ENCODE data around the gene GARNL3.

The GARNL3 gene

DNA sequence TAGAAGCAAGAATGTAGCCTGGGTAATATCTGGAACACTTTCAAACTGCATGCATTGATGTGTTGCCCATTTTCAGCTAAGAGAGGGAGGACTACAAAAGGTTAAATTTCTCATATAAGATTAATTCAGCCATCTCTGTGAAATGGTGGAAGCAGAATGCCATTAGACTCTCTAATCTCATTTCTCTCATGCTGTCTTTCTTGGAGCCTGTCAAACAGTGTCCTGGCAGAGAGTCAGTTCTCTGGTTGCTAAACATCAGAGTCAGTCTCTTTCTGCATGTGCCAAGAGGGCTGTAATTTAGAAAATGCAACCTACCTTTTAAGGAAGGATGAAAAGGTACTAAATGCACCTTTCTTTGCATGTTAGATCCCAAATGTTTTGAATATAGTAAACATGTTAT lies 910 bp upstream of the GARNL3 start:
- H3K4me1 ChIP-seq (ENCODE audit: insufficient read depth, low read length, poor library complexity, severe bottlenecking), result no peaks in the 10 kb centered on the region
- H3K27me3 ChIP-seq (ENCODE audit: insufficient read depth, low read length, poor library complexity, severe bottlenecking), result peaks cover 7% of the 10 kb centered on the region
- TF ChIP-seq EZH2phosphoT487 (IDR thresholded peaks at IDR 0.05; ENCODE audit: borderline replicate concordance), result no peak
- TF ChIP-seq, protein P1, sequence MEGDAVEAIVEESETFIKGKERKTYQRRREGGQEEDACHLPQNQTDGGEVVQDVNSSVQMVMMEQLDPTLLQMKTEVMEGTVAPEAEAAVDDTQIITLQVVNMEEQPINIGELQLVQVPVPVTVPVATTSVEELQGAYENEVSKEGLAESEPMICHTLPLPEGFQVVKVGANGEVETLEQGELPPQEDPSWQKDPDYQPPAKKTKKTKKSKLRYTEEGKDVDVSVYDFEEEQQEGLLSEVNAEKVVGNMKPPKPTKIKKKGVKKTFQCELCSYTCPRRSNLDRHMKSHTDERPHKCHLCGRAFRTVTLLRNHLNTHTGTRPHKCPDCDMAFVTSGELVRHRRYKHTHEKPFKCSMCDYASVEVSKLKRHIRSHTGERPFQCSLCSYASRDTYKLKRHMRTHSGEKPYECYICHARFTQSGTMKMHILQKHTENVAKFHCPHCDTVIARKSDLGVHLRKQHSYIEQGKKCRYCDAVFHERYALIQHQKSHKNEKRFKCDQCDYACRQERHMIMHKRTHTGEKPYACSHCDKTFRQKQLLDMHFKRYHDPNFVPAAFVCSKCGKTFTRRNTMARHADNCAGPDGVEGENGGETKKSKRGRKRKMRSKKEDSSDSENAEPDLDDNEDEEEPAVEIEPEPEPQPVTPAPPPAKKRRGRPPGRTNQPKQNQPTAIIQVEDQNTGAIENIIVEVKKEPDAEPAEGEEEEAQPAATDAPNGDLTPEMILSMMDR (conservative IDR thresholded peaks at IDR 0.05; ENCODE audit: low read length), result no peak
- no peaks in the 10 kb centered on the region for H3K9me2 ChIP-seq (replicated peaks; ENCODE audit: low read depth, low read length)
- no peaks in the 10 kb centered on the region for H3K9me3 ChIP-seq (ENCODE audit: insufficient read depth, low read depth, low read length)
- no peaks in the 10 kb centered on the region for H4K20me1 ChIP-seq (ENCODE audit: insufficient read depth, low read length, poor library complexity, severe bottlenecking)
- H3K4me3 ChIP-seq (ENCODE audit: low read length, poor library complexity, severe bottlenecking), result no peak overlapping the region
- no peak overlapping the region for H3K4me2 ChIP-seq (ENCODE audit: low read depth, low read length, poor library complexity, severe bottlenecking)
- no peaks in the 10 kb centered on the region for H3K79me2 ChIP-seq (ENCODE audit: insufficient read depth, low read length)
- H3K36me3 ChIP-seq (ENCODE audit: insufficient read depth, low read length), result no peaks in the 10 kb centered on the region
- no peak overlapping the region for H2AFZ ChIP-seq (ENCODE audit: low read length)
- no peak overlapping the region for H3K9ac ChIP-seq (ENCODE audit: low read depth, low read length, poor library complexity, severe bottlenecking)
- H3F3A ChIP-seq (ENCODE audit: low read depth), result no peaks in the 10 kb centered on the region

DNA sequence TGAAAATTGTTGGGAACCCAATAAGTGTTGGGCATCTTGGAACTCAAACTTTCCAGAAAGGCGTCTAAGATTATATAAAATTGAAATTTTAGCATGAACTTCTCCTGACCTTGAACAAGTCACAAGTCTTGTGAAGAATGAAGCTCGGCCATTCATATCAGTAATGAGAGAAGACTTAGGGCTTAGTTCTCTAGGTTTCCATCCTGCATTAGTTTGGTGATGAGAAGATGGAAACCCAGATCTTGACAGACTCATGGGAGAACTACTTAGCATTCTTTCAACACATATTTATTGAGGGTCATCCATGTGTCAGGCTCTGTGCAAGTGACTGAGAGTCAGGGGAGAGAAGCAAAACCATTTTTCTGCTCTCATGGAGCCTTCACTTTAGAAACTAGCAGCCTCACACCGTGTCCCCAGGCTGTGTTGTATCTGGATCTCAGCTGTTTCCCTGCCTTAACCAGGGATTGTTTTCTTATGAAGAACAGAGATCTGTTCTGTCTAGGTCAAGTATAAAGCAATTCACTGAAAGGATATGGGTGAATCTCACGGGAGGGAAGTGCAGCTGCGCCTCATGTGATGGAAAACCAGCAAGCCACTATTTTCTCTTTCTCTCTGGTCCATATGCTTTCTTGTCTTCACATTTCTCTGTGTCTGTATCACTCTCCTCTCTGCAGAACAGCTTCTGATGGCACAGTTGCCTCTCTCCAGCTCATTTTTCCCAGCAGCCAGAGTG lies 3.4 kb downstream of the GARNL3 start:
- Histone ChIP-seq H3K4me2 (ENCODE audit: low read depth, low read length, poor library complexity, severe bottlenecking) (no peak overlapping the region), H2AFZ (ENCODE audit: low read length) (no peak overlapping the region), H3K9ac (ENCODE audit: low read depth, low read length, poor library complexity, severe bottlenecking) (no peak overlapping the region), H3K4me3 (ENCODE audit: low read length, poor library complexity, severe bottlenecking) (no peak overlapping the region), H3K36me3 (ENCODE audit: insufficient read depth, low read length) (no peaks in the 10 kb centered on the region), H3K9me2 (replicated peaks; ENCODE audit: low read depth, low read length) (no peaks in the 10 kb centered on the region), H3K9me3 (ENCODE audit: insufficient read depth, low read depth, low read length) (no peaks in the 10 kb centered on the region), H3K4me1 (ENCODE audit: insufficient read depth, low read length, poor library complexity, severe bottlenecking) (no peaks in the 10 kb centered on the region), H3K79me2 (ENCODE audit: insufficient read depth, low read length) (no peaks in the 10 kb centered on the region), H3K27me3 (ENCODE audit: insufficient read depth, low read length, poor library complexity, severe bottlenecking) (peaks cover 7% of the 10 kb centered on the region), H4K20me1 (ENCODE audit: insufficient read depth, low read length, poor library complexity, severe bottlenecking) (no peaks in the 10 kb centered on the region), H3F3A (ENCODE audit: low read depth) (no peaks in the 10 kb centered on the region)
- no peak for TF ChIP-seq EZH2phosphoT487 (IDR thresholded peaks at IDR 0.05; ENCODE audit: borderline replicate concordance)
- TF ChIP-seq, protein P1 (conservative IDR thresholded peaks at IDR 0.05; ENCODE audit: low read length), result no peak

DNA sequence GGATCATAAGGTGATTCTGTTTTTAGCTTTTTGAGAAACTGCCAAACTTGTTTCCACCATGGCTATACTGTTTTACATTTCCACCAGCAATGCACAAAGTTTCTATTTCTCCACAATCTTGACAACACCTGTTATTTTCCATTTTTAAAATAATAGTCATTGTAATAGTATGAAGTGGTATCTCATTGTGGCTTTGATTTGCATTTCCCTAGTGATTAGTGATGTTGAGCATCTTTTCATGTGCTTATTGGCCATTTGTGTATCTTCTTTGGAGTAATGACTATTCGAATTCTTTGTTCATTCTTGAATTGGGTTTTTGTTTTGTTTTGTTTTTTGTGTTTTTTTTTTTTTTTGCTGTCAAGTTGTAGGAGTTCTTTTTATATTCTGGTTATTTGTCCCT lies 4.9 kb downstream of the GARNL3 start:
- H2AFZ ChIP-seq (ENCODE audit: low read length), result no peak overlapping the region
- H3K4me3 ChIP-seq (ENCODE audit: low read length, poor library complexity, severe bottlenecking), result no peak overlapping the region
- TF ChIP-seq, protein P1 (conservative IDR thresholded peaks at IDR 0.05; ENCODE audit: low read length), result no peak
- no peak for TF ChIP-seq EZH2phosphoT487 (IDR thresholded peaks at IDR 0.05; ENCODE audit: borderline replicate concordance)
- no peaks in the 10 kb centered on the region for H4K20me1 ChIP-seq (ENCODE audit: insufficient read depth, low read length, poor library complexity, severe bottlenecking)
- no peaks in the 10 kb centered on the region for H3K9me3 ChIP-seq (ENCODE audit: insufficient read depth, low read depth, low read length)
- H3K9me2 ChIP-seq (replicated peaks; ENCODE audit: low read depth, low read length), result no peaks in the 10 kb centered on the region
- H3K4me2 ChIP-seq (ENCODE audit: low read depth, low read length, poor library complexity, severe bottlenecking), result no peak overlapping the region
- H3K27me3 ChIP-seq (ENCODE audit: insufficient read depth, low read length, poor library complexity, severe bottlenecking), result peaks cover 7% of the 10 kb centered on the region
- no peaks in the 10 kb centered on the region for H3F3A ChIP-seq (ENCODE audit: low read depth)
- H3K36me3 ChIP-seq (ENCODE audit: insufficient read depth, low read length), result no peaks in the 10 kb centered on the region
- H3K9ac ChIP-seq (ENCODE audit: low read depth, low read length, poor library complexity, severe bottlenecking), result no peak overlapping the region
- H3K79me2 ChIP-seq (ENCODE audit: insufficient read depth, low read length), result no peaks in the 10 kb centered on the region
- no peaks in the 10 kb centered on the region for H3K4me1 ChIP-seq (ENCODE audit: insufficient read depth, low read length, poor library complexity, severe bottlenecking)

All from Loucy (cell line).